HG02885 (cell line): ENCODE measurements around the gene ANKRD18B.
A peak's percentile ranks its signal among the peaks of the same experiment; 100 is the strongest.
"Not testable (repeated sequence)": the region's sequence is repeated elsewhere in the genome, so short reads cannot be mapped to it uniquely, and the experiment has no call there.

Experiments used
- ATAC-seq: cut with Tn5 transposase; IDR thresholded peaks from one replicate; pipeline ENCODE4 v1.9.1; 2021; ENCODE audit warnings: mild to moderate bottlenecking; ENCODE audit not compliant: unreplicated experiment, poor library complexity

The ANKRD18B gene

GRCh38 chr9:33523397-33524305 is at the start of gene ANKRD18B:
ANKRD18B (plus strand) TSS chr9:33524251; CDS start chr9:33524490, 239 bp downstream.
- not testable (repeated sequence) for ATAC-seq

- no peak for ATAC-seq
Measured at GRCh38 chr9:33475357-33475756, 48.7 kb upstream of the ANKRD18B start.

GRCh38 chr9:33476503-33476902 is 47.5 kb upstream of the ANKRD18B start:
- no peak for ATAC-seq

- no peak for ATAC-seq
Measured at GRCh38 chr9:33480106-33480505, 43.9 kb upstream of the ANKRD18B start.

GRCh38 chr9:33480976-33481375 is 43.1 kb upstream of the ANKRD18B start:
- no peak for ATAC-seq

- not testable (repeated sequence) for ATAC-seq
Measured at GRCh38 chr9:33485312-33485711, 38.7 kb upstream of the ANKRD18B start.

- no peak for ATAC-seq
Measured at GRCh38 chr9:33489066-33489465, 35.0 kb upstream of the ANKRD18B start.

GRCh38 chr9:33493819-33494218 is 30.2 kb upstream of the ANKRD18B start:
- ATAC-seq: not testable (repeated sequence)

GRCh38 chr9:33498387-33498786 is 25.7 kb upstream of the ANKRD18B start:
- no peak for ATAC-seq

GRCh38 chr9:33506626-33507370 is 17.3 kb upstream of the ANKRD18B start:
- no peak for ATAC-seq

- ATAC-seq: peak; percentile 63
Measured at GRCh38 chr9:33510262-33511183, 13.5 kb upstream of the ANKRD18B start.

GRCh38 chr9:33511184-33511517 is 12.9 kb upstream of the ANKRD18B start:
- ATAC-seq: not testable (repeated sequence)

- not testable (repeated sequence) for ATAC-seq
Measured at GRCh38 chr9:33512535-33512934, 11.5 kb upstream of the ANKRD18B start.

GRCh38 chr9:33515342-33515995 is 8.6 kb upstream of the ANKRD18B start:
- not testable (repeated sequence) for ATAC-seq

GRCh38 chr9:33516397-33516796 is 7.7 kb upstream of the ANKRD18B start:
- not testable (repeated sequence) for ATAC-seq

- ATAC-seq: no peak
Measured at GRCh38 chr9:33517373-33517772, 6.7 kb upstream of the ANKRD18B start.

- not testable (repeated sequence) for ATAC-seq
Measured at GRCh38 chr9:33517934-33518577, 6.0 kb upstream of the ANKRD18B start.

GRCh38 chr9:33521861-33522260 is 2.2 kb upstream of the ANKRD18B start:
- ATAC-seq: not testable (repeated sequence)

GRCh38 chr9:33524306-33524947 is 376 bp downstream of the ANKRD18B start:
- ATAC-seq: no peak
